ENCODE results near the gene WDR45B. TPM values are rescaled to one million over a fixed set of nuclear protein-coding genes. Genes with fewer than 3 reads are reported as not detected.

WDR45B gene
- polyA plus RNA-seq, 1 donor from 2014 or later, result 131 TPM

GRCh38 chr17:82570277-82570676 is 78.0 kb downstream of the WDR45B start:
- Histone ChIP-seq H3K36me3 (ENCODE audit: insufficient read depth, low read length) (no peaks in the 10 kb centered on the region), H3K27me3 (ENCODE audit: insufficient read depth, low read depth, low read length) (no peaks in the 10 kb centered on the region), H3K27ac (ENCODE audit: low read length) (no peak overlapping the region), H3K79me2 (replicated peaks; ENCODE audit: insufficient read depth, low read length) (no peaks in the 10 kb centered on the region), H3K4me2 (ENCODE audit: low read length) (no peak overlapping the region), H3K4me3 (ENCODE audit: low read length) (no peak overlapping the region), H2AFZ (ENCODE audit: low read depth, low read length) (no peak overlapping the region), H3K9ac (ENCODE audit: low read length) (no peak overlapping the region), H4K20me1 (ENCODE audit: insufficient read depth) (no peaks in the 10 kb centered on the region), H3K9me3 (ENCODE audit: low read length) (no peaks in the 10 kb centered on the region), H3F3A (ENCODE audit: insufficient read depth, low read length, poor library complexity, severe bottlenecking) (no peaks in the 10 kb centered on the region), H3K9me2 (ENCODE audit: insufficient read depth, low read length) (no peaks in the 10 kb centered on the region)
- TF ChIP-seq SMC3 (conservative IDR thresholded peaks at IDR 0.05; ENCODE audit: poor library complexity), result no peak
- no peak for TF ChIP-seq MXI1 (conservative IDR thresholded peaks at IDR 0.05; ENCODE audit: poor library complexity, severe bottlenecking)
- no peak for TF ChIP-seq CTCF (IDR thresholded peaks at IDR 0.05; ENCODE audit: poor library complexity, severe bottlenecking)
- no peak for TF ChIP-seq POLR2AphosphoS5 (IDR thresholded peaks at IDR 0.05)
- no peak for TF ChIP-seq TAF1 (IDR thresholded peaks at IDR 0.05; ENCODE audit: low read depth)
- no peak for TF ChIP-seq RAD21 (conservative IDR thresholded peaks at IDR 0.05)
- TF ChIP-seq REST (IDR thresholded peaks at IDR 0.05; ENCODE audit: borderline replicate concordance), result no peak
- TF ChIP-seq EP300 (conservative IDR thresholded peaks at IDR 0.05; ENCODE audit: poor library complexity, severe bottlenecking), result no peak
- no peak for TF ChIP-seq EZH2 (IDR thresholded peaks at IDR 0.05; ENCODE audit: borderline replicate concordance, insufficient read depth, low read length, poor library complexity, severe bottlenecking)

GRCh38 chr17:82569621-82570020 is 78.6 kb downstream of the WDR45B start:
- no peaks in the 10 kb centered on the region for H3K9me3 ChIP-seq (ENCODE audit: low read length)
- no peaks in the 10 kb centered on the region for H3K9me2 ChIP-seq (ENCODE audit: insufficient read depth, low read length)
- H4K20me1 ChIP-seq (ENCODE audit: insufficient read depth), result no peaks in the 10 kb centered on the region
- no peaks in the 10 kb centered on the region for H3K27me3 ChIP-seq (ENCODE audit: insufficient read depth, low read depth, low read length)
- no peak overlapping the region for H2AFZ ChIP-seq (ENCODE audit: low read depth, low read length)
- no peaks in the 10 kb centered on the region for H3F3A ChIP-seq (ENCODE audit: insufficient read depth, low read length, poor library complexity, severe bottlenecking)
- TF ChIP-seq EP300 (conservative IDR thresholded peaks at IDR 0.05; ENCODE audit: poor library complexity, severe bottlenecking) (no peak), SMC3 (conservative IDR thresholded peaks at IDR 0.05; ENCODE audit: poor library complexity) (no peak), REST (IDR thresholded peaks at IDR 0.05; ENCODE audit: borderline replicate concordance) (no peak), RAD21 (conservative IDR thresholded peaks at IDR 0.05) (no peak), MXI1 (conservative IDR thresholded peaks at IDR 0.05; ENCODE audit: poor library complexity, severe bottlenecking) (no peak), CTCF (IDR thresholded peaks at IDR 0.05; ENCODE audit: poor library complexity, severe bottlenecking) (no peak), EZH2 (IDR thresholded peaks at IDR 0.05; ENCODE audit: borderline replicate concordance, insufficient read depth, low read length, poor library complexity, severe bottlenecking) (no peak), TAF1 (IDR thresholded peaks at IDR 0.05; ENCODE audit: low read depth) (no peak), POLR2AphosphoS5 (IDR thresholded peaks at IDR 0.05) (no peak)
- H3K4me3 ChIP-seq (ENCODE audit: low read length), result no peak overlapping the region
- H3K36me3 ChIP-seq (ENCODE audit: insufficient read depth, low read length), result no peaks in the 10 kb centered on the region
- H3K9ac ChIP-seq (ENCODE audit: low read length), result no peak overlapping the region
- no peak overlapping the region for H3K4me2 ChIP-seq (ENCODE audit: low read length)
- no peak overlapping the region for H3K27ac ChIP-seq (ENCODE audit: low read length)
- no peaks in the 10 kb centered on the region for H3K79me2 ChIP-seq (replicated peaks; ENCODE audit: insufficient read depth, low read length)
